A673 (cell line): ENCODE measurements around the gene SEMA5A. TPM values are rescaled to one million over a fixed set of nuclear protein-coding genes. Genes with fewer than 3 reads are reported as not detected.

Source experiments
- BruUV-seq: library from RNA; stranded (reverse); fragments of 400-500 nt; replicated peaks from 2 replicates; lab custom pipeline; 2021; lab: Mats Ljungman, UMichigan
- CTCF ChIA-PET: fragments of 300-600 bp; sonication (Branson Sonifier 250); formaldehyde crosslinking; loops from one replicate; lab custom pipeline; 2022; ENCODE audit warnings: antibody characterized with exemption; lab: Charles Lee
- POLR2A ChIA-PET: fragments of 300-600 bp; sonication (Branson Sonifier 250); formaldehyde crosslinking; loops from one replicate; lab custom pipeline; 2022; ENCODE audit warnings: antibody characterized with exemption; ENCODE audit not compliant: low non-redundant PET; lab: Charles Lee
- DNase-seq: peaks from one replicate; pipeline ENCODE4 v3.0.0-alpha.2; 2015; ENCODE audit warnings: low spot score
- H3K27ac ChIP-seq: fragments of 200-600 bp; sonication (generic); 2 replicates; pipeline ENCODE4 v1.5.1; 2016; ENCODE audit warnings: mixed run types, low read depth, mild to moderate bottlenecking, mixed read lengths, antibody characterized with exemption, low read length; ENCODE audit not compliant: poor library complexity, severe bottlenecking
- H3K27me3 ChIP-seq: fragments of 200-600 bp; sonication (generic); replicated peaks from 2 replicates; pipeline ENCODE4 v1.6.1; 2017; ENCODE audit warnings: mixed run types, low read depth, mild to moderate bottlenecking, mixed read lengths, antibody characterized with exemption, low read length; ENCODE audit not compliant: insufficient read depth, poor library complexity
- H3K36me3 ChIP-seq: fragments of 200-600 bp; sonication (generic); 2 replicates; pipeline ENCODE4 v1.6.1; 2016; ENCODE audit warnings: mixed run types, mild to moderate bottlenecking, mixed read lengths, antibody characterized with exemption, low read length; ENCODE audit not compliant: insufficient read depth, poor library complexity, severe bottlenecking
- H3K4me1 ChIP-seq: fragments of 200-600 bp; sonication (generic); 2 replicates; pipeline ENCODE4 v1.6.1; 2017; ENCODE audit warnings: mixed run types, mild to moderate bottlenecking, mixed read lengths, antibody characterized with exemption, low read length; ENCODE audit not compliant: insufficient read depth, poor library complexity, severe bottlenecking
- H3K4me3 ChIP-seq: fragments of 200-600 bp; sonication (generic); 2 replicates; pipeline ENCODE4 v1.5.1; 2016; ENCODE audit warnings: low read depth, mixed run types, mild to moderate bottlenecking, mixed read lengths, low read length; ENCODE audit not compliant: poor library complexity, severe bottlenecking
- H3K9me3 ChIP-seq: fragments of 200-600 bp; sonication (generic); 2 replicates; pipeline ENCODE4 v1.6.1; 2016; ENCODE audit warnings: mixed run types, low read depth, mild to moderate bottlenecking, mixed read lengths, antibody characterized with exemption, low read length; ENCODE audit not compliant: poor library complexity, severe bottlenecking
- EZH2 ChIP-seq: fragments of 200-600 bp; sonication (generic); IDR thresholded peaks from 2 replicates; pipeline ENCODE4 v1.6.1; 2017; ENCODE audit warnings: borderline replicate concordance, low read depth, mild to moderate bottlenecking, mixed read lengths, antibody characterized with exemption, low read length; ENCODE audit not compliant: poor library complexity, severe bottlenecking
- intact Hi-C: fragments of 100-400 bp; cut with micrococcal nuclease; formaldehyde crosslinking; loops from one replicate; pipeline ENCODE4 v1.10.0; 2022; ENCODE audit not compliant: unreplicated experiment
- total RNA-seq: library from RNA; stranded (reverse); gene quantifications from 2 replicates; pipeline ENCODE4 v1.2.3, GENCODE V29; 2021
- TF ChIP-seq, protein P1 (sequence below): fragments of 300-800, 200-600 bp; sonication (generic); conservative IDR thresholded peaks from 2 replicates; pipeline ENCODE4 v1.5.1; 2017; ENCODE audit warnings: low read depth, mild to moderate bottlenecking, antibody characterized with exemption, low read length, moderate library complexity, mixed read lengths

SEMA5A gene
- total RNA-seq, 1 experiment from 2014 or later: 0.17 TPM

GRCh38 chr5:9370256-9370655 is 175.6 kb downstream of the SEMA5A start:
- H3K4me3 ChIP-seq: no peak overlapping the region
- DNase-seq: no peak
- no peak overlapping the region for H3K27ac ChIP-seq
- H3K9me3 ChIP-seq: peaks cover 4% of the 10 kb centered on the region
- ChIA-PET CTCF (no interaction called here), POLR2A (no interaction called here)
- no peaks in the 10 kb centered on the region for H3K36me3 ChIP-seq
- TF ChIP-seq EZH2: no peak
- TF ChIP-seq, protein P1, sequence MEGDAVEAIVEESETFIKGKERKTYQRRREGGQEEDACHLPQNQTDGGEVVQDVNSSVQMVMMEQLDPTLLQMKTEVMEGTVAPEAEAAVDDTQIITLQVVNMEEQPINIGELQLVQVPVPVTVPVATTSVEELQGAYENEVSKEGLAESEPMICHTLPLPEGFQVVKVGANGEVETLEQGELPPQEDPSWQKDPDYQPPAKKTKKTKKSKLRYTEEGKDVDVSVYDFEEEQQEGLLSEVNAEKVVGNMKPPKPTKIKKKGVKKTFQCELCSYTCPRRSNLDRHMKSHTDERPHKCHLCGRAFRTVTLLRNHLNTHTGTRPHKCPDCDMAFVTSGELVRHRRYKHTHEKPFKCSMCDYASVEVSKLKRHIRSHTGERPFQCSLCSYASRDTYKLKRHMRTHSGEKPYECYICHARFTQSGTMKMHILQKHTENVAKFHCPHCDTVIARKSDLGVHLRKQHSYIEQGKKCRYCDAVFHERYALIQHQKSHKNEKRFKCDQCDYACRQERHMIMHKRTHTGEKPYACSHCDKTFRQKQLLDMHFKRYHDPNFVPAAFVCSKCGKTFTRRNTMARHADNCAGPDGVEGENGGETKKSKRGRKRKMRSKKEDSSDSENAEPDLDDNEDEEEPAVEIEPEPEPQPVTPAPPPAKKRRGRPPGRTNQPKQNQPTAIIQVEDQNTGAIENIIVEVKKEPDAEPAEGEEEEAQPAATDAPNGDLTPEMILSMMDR: no peak
- no peaks in the 10 kb centered on the region for H3K27me3 ChIP-seq
- intact Hi-C loops: no loop called here
- BruUV-seq: no TSS peak
- H3K4me1 ChIP-seq: no peaks in the 10 kb centered on the region

DNA sequence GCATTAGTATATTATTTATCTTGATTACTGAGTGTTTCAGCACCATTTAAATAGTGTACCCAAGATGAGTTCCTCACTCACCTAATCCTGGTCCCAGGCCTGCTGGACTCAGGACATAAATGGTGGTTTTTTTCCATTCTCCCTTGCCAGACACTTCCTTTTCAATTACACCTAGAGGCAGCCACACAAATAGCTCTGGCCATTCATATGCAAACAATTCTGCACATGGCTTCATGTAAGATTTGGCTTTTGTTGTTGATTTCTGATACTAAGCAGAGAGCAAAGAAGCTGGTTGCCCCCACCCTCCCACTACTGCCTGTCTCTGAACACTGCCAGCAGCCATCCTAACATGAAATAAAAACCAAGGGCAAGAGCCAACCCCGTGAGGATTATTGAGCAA is 180.4 kb downstream of the SEMA5A start:
- Histone ChIP-seq H3K27me3 (no peaks in the 10 kb centered on the region), H3K4me3 (no peak overlapping the region), H3K9me3 (peaks cover 4% of the 10 kb centered on the region), H3K36me3 (no peaks in the 10 kb centered on the region), H3K4me1 (no peaks in the 10 kb centered on the region), H3K27ac (no peak overlapping the region)
- no peak for DNase-seq
- BruUV-seq: no TSS peak
- TF ChIP-seq, protein P1: no peak
- no peak for TF ChIP-seq EZH2
- POLR2A ChIA-PET: no interaction called here
- CTCF ChIA-PET: no interaction called here
- intact Hi-C loops: loop anchor here (10.0 kb wide), 1 partner anchor 659 kb away; no protein-coding TSS in a partner anchor

- H3K9me3 ChIP-seq: no peaks in the 10 kb centered on the region
- CTCF ChIA-PET: no interaction called here
- DNase-seq: no peak
Observed at GRCh38 chr5:9363449-9363848, 182.4 kb downstream of the SEMA5A start.

More at GRCh38 chr5:9363449-9363848, 182.4 kb downstream of the SEMA5A start:
- TF ChIP-seq, protein P1: no peak
- TF ChIP-seq EZH2: no peak
- Histone ChIP-seq H3K4me3 (no peak overlapping the region), H3K36me3 (no peaks in the 10 kb centered on the region), H3K27me3 (no peaks in the 10 kb centered on the region), H3K27ac (no peak overlapping the region), H3K4me1 (no peaks in the 10 kb centered on the region)
- POLR2A ChIA-PET: no interaction called here
- no TSS peak for BruUV-seq
- intact Hi-C loops: loop anchor here (5.0 to 10.0 kb wide), 2 partner anchors 179 to 661 kb away; no protein-coding TSS in a partner anchor
